ENCODE data around the gene ASMT.

DNA sequence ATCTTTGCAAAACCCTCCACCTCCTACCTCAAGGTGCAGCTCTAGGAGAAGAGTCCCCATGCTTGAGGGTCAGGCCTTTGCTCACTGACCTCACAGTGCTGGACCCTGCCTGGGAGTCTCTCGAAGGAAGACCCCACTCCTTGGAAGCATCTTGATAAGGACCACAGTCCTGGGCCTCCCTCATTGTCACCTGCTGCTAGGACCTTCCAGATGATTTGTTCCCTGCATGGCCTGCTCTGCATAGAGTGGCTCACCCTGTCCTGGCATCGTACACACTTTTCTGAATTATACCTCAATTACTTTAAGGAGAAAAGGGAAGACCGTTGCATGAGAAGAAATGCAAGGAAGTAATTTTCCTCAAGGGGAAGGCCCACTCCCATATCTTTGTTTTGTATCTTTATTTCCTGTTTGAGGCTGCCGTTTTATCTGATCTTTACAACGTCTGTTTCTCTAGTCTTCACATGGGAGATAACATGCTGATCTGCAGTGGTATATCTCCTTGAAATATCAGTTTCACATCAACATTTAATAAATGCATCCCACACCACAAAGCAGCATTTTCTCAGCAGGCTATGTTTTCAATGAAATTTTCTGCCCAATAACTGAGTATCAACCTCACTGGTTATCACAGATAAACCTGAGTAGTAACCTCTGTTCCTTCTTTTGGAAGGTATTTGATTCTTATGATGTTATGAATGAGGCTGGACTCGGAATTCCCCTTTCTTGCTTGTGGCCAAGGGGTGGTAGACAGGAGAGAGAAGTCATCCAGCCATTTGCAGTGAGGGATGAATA lies 38.5 kb upstream of the ASMT start:
- TF ChIP-seq, protein P1, sequence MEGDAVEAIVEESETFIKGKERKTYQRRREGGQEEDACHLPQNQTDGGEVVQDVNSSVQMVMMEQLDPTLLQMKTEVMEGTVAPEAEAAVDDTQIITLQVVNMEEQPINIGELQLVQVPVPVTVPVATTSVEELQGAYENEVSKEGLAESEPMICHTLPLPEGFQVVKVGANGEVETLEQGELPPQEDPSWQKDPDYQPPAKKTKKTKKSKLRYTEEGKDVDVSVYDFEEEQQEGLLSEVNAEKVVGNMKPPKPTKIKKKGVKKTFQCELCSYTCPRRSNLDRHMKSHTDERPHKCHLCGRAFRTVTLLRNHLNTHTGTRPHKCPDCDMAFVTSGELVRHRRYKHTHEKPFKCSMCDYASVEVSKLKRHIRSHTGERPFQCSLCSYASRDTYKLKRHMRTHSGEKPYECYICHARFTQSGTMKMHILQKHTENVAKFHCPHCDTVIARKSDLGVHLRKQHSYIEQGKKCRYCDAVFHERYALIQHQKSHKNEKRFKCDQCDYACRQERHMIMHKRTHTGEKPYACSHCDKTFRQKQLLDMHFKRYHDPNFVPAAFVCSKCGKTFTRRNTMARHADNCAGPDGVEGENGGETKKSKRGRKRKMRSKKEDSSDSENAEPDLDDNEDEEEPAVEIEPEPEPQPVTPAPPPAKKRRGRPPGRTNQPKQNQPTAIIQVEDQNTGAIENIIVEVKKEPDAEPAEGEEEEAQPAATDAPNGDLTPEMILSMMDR (IDR thresholded peaks at IDR 0.05) = no peak
- no peak for TF ChIP-seq POLR2A (IDR thresholded peaks at IDR 0.05)

All from transverse colon (tissue), 3 donors.